Lower leg skin (tissue), 4 donors: ENCODE data around the gene CSNK2B. TPM values are rescaled to one million over a fixed set of nuclear protein-coding genes. Genes with fewer than 3 reads are reported as not detected.

Source experiments
- DNase-seq, 2 donors: peaks; one replicate each; pipeline ENCODE4 v3.0.0-alpha.2; 2019; ENCODE audit warnings: low spot score in 2 of 2
- H3K4me3 ChIP-seq: fragments of 200-600 bp; sonication (generic); 2 replicates; pipeline ENCODE4 v1.5.1; 2017; ENCODE audit warnings: mild to moderate bottlenecking, low read depth; ENCODE audit not compliant: poor library complexity, severe bottlenecking
- CTCF ChIP-seq, 3 donors: fragments of 450-650 bp; IDR thresholded peaks; one replicate each; pipeline ENCODE4 v1.5.1; 2016; ENCODE audit warnings: antibody characterized with exemption in 3 of 3, mild to moderate bottlenecking in 3 of 3, moderate library complexity in 2 of 3
- POLR2A ChIP-seq, 2 donors: fragments of 450-650 bp; IDR thresholded peaks; one replicate each; pipeline ENCODE4 v1.6.1; 2016 to 2017; ENCODE audit warnings: antibody characterized with exemption in 2 of 2, mild to moderate bottlenecking in 1 of 2, moderate library complexity in 1 of 2
- WGBS, 2 donors: methylation state at CpG; one replicate each; pipeline ENCODE4 v1.1.5; 2018; 5-methylcytosine and 5-hydroxymethylcytosine counted together
- intact Hi-C: fragments of 100-400 bp; cut with DNase I; formaldehyde crosslinking; loops from one replicate; pipeline ENCODE4 v1.15.0; 2023; ENCODE audit warnings: low total_unique reads
- total RNA-seq, 4 donors: library from RNA; depleted of rRNA; stranded (reverse); fragments of >200 nt; gene quantifications; one replicate each; pipeline ENCODE4 v1.1.0, GENCODE V29; 2016

CSNK2B gene
- total RNA-seq, 4 donors from 2014 or later: 328 to 447 (median 416) TPM

GRCh38 chr6:31630177-31630934 lies 35.5 kb upstream of the CSNK2B start:
- 79 to 85% methylated on average over 25 of the region's 25 CpGs for WGBS, 2 donors
- TF ChIP-seq POLR2A (IDR thresholded peaks at IDR 0.05): no peak
- TF ChIP-seq CTCF (IDR thresholded peaks at IDR 0.05): no peak
- DNase-seq: no peak
- intact Hi-C loops: no loop called here
- H3K4me3 ChIP-seq: no peak overlapping the region

- TF ChIP-seq POLR2A (IDR thresholded peaks at IDR 0.05): no peak
- no peak for TF ChIP-seq CTCF (IDR thresholded peaks at IDR 0.05)
- H3K4me3 ChIP-seq: no peak overlapping the region
- 83 to 87% methylated on average over 15 to 16 of the region's 16 CpGs for WGBS, 2 donors
- intact Hi-C loops: no loop called here
- DNase-seq: no peak
These were observed 34.7 kb upstream of the CSNK2B start for GRCh38 chr6:31631209-31631608.

- WGBS, 2 donors: 85 to 87% methylated on average over 27 to 32 of the region's 32 CpGs
- intact Hi-C loops: no loop called here
These were observed 34.1 kb upstream of the CSNK2B start for GRCh38 chr6:31631681-31632278.

GRCh38 chr6:31632279-31632946 lies 33.5 kb upstream of the CSNK2B start:
- TF ChIP-seq CTCF (IDR thresholded peaks at IDR 0.05) (no peak), POLR2A (IDR thresholded peaks at IDR 0.05) (no peak)
- no peak overlapping the region for H3K4me3 ChIP-seq
- no peak for DNase-seq
- WGBS, 2 donors: 87 to 93% methylated on average over 26 of the region's 26 CpGs
- intact Hi-C loops: no loop called here

More at GRCh38 chr6:31631681-31632278, 34.1 kb upstream of the CSNK2B start:
- DNase-seq: no peak
- no peak overlapping the region for H3K4me3 ChIP-seq
- no peak for TF ChIP-seq POLR2A (IDR thresholded peaks at IDR 0.05)
- no peak for TF ChIP-seq CTCF (IDR thresholded peaks at IDR 0.05)

- intact Hi-C loops: no loop called here
- no peak for TF ChIP-seq POLR2A (IDR thresholded peaks at IDR 0.05)
- no peak for TF ChIP-seq CTCF (IDR thresholded peaks at IDR 0.05)
- DNase-seq: no peak
- no peak overlapping the region for H3K4me3 ChIP-seq
- 88 to 93% methylated on average over 7 of the region's 7 CpGs for WGBS, 2 donors
These were observed 32.4 kb upstream of the CSNK2B start for GRCh38 chr6:31633447-31633846.
